NCI-H774 (cell line): ENCODE results near the gene NIFK.
"Not testable (repeated sequence)": the region's sequence is repeated elsewhere in the genome, so short reads cannot be mapped to it uniquely, and the experiment has no call there.

ENCODE experiments used
- DNase-seq: peaks from one replicate; lab custom pipeline; 2025; lab: John Stamatoyannopoulos, UW

Gene NIFK

DNA sequence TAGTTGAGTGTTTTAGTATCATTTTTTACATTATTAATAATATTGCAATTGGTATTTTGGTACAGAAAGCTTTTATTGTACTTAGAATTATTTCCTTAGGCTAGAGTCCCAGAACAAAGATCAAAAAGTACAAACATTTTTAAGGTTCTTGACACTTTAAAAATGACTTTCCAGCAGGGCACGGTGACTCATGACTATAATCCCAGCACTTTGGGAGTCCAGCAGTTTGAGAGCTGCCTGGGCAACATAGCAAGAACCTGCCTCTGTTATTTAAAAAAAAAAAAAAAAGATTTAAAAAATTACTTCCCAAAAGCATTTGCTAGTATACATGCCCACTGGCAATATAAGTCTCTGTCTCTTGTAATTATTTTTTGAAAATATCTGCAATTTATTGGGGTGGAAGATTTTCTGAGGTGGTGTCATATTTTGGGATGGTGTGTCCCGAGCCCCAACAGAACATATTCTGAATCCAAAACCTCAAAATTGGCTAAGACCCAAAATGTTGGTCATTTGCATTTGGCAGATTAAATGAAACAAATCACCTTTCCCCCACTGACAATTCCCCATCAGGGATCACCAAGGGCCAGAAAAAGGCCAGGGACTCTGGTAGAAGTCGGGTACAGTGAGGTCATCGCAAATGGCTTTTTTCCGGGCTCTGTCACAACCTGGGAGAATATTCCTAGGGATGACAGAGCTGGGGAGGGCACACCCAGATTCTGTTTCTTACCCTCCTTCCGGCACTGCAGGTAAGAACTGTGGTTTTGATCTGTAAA is 42.1 kb downstream of the NIFK start:
- DNase-seq = no peak

DNA sequence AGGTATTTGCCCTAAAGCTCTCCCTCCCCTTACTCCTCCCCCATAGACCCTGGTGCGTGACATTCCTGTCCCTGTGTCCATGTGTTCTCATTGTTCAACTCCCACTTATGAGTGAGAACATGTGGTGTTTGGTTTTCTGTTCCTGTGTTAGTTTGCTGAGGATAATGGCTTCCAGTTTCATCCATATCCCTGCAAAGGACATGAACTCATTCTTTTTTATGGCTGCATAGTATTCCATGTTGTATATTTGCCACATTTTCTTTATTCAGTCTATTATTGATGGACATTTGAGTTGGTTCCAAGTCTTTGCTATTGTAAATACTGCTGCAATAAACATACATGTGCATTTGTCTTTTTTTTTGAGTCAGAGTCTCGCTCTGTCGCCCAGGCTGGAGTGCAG is 46.1 kb downstream of the NIFK start:
- not testable (repeated sequence) for DNase-seq

DNA sequence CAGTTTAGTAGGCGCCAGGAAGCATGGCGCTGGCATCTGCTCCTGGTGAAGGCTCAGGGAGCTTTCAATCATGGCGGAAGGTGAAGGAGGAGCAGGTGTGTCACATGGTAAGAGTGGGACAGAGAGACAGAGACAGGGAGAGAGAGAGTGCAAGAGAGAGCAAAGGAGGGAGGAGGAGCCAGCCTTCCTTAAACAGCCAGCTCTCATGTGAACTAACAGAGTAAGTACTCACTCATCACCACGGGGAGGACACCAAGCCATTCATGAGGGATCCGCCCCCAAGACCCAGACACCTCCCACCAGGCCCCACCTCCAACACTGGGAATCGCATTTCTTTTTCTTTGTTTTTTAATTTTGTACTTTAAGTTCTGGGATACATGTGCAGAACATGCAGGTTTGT is 46.6 kb downstream of the NIFK start:
- DNase-seq = no peak

DNA sequence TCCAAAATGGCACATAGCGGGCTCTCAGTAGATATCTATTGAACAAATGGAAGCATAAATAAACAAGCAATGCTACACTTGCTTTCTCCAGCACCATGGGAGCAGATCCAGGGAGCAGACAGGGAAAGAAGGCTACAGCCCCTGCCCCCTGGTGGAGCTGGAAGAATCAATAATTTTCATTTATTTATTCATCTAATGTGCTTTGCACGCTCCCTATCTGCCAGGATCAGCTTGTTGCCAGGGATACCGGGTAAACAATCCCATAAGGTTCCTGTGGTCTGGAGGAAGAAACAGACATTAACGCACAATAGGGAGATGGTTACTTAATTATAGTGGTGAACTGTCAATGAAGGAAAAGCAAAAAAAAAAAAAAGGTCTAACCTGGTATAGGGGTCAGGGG is 47.3 kb downstream of the NIFK start:
- no peak for DNase-seq

DNA sequence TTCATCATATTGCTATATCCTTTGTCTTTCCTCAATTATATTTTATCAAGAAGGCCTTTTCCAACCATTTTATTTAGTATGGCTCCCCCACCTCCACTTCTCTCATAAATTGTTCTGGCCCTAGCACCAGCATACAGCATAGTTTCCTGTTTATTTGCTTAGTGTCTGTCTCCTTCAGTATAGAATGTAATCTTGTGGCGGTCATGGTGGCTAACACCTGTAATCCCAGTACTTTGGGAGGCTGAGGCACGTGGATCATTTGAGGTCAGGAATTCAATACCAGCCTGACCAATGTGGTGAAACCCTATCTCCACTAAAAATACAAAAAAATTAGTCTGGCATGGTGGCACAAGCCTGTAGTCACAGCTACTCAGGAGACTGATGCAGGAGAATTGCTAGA is 47.9 kb downstream of the NIFK start:
- no peak for DNase-seq

DNA sequence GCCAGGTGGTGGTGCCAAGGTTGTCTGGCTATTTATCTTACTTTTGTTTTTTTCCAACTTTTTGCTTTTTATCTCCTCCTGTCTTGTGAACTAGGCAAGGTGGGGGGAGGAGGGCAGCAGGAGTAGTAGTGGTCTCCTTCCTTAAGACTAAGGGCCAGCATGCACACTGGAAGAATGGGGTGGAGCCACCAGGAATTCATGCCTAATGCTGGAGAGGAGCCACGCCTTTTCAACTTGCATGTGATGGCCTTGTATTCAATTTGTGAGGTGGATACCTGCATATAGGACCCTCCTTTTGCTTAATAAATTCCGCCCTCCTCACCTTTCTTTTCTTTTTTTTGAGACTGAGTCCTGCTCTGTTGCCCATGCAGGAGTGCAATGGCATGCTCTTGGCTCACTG is 49.8 kb downstream of the NIFK start:
- no peak for DNase-seq

DNA sequence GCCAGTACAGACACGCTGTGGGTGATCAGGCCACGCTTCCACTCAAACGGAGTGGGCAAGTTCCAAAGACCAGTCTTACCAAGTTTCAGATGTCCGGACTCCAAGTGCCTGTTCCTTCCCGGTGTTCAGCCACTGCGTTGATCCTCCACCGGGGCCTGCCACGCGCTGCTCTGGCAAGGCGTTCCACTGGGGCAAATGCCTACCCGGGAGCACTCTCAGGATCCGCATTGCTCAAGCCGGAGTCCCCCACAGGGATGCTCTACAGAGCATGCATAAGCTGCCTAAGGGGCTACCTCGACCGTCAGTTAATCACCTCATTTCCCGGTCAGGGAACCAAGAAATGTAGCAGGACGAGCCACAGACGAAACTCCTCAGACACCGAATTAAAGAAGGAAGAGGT is 50.5 kb downstream of the NIFK start:
- DNase-seq = no peak

DNA sequence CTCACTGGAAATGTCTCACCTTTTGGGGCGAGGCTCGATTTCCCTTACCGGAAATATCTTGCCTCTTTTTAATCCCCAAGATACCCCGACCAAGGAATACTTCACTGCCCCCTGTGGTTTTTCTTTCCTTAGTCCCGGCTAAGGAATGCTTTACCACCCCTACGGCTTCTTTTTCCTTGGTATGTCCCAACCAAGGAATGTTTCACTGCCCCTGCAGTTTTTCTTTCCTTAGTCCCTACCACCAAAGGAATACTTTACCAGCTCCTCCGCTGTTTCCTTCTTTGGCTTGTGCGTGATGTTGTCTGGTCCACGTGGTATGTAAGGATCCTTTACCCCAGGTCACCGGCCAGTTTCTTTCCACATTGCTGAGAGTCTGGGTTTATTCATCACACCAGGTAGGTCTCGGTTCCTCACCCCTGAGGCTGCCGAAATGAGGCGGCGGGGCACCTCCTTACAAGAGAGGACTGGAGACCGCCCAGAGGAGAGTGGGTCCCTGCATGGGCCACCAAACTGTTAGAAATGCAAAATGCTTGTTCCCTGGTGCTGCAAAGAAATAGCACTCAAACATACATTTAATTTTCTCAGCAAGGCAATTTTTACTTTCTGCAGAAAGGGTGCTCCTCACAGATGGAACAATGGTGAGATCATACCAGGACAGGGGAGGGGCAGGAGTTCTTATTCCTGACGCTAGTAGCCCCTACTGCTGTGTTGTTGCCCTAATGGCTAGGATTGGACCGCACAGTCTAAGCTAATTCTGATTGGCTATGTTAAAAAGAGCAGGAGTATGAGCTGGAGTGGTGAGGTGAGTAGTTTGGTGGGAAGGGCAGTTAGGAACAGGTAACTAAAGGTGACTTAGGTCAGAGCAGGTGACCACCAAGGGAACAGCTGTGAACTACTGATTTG is 54.0 kb downstream of the NIFK start:
- DNase-seq = no peak

DNA sequence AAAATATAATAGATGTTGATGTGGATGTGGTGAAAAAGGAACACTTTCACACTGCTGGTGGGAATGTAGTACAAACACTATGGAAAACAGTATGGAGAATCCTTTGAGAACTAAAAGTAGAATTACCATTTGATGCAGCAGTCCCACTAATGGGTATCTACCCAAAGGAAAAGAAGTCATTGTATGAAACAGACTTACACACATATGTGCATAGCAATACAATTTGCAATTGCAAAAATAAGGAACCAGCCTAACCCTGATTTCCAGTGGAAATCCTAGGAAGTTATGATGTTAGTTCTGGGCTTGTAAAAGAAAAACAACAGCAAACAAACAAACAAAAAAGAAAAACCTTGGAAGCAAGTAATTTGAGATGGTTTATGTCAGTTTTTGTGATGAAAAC is 58.8 kb downstream of the NIFK start:
- no peak for DNase-seq
